ENCODE data around the gene PATZ1.

Gene PATZ1

GRCh38 chr22:31340360-31340759 is 5.8 kb downstream of the PATZ1 start:
- TF ChIP-seq TAF1 (IDR thresholded peaks at IDR 0.05; ENCODE audit: borderline replicate concordance, insufficient read depth, low read length) (no peak), SIN3A (IDR thresholded peaks at IDR 0.05; ENCODE audit: borderline replicate concordance, insufficient read depth, low read length) (no peak), POLR2AphosphoS5 (IDR thresholded peaks at IDR 0.05; ENCODE audit: low read depth, low read length) (no peak), FOXP2 (optimal IDR thresholded peaks at IDR 0.05; ENCODE audit: borderline replicate concordance, extremely low read depth, extremely low read length, insufficient read depth) (no peak)
- TF ChIP-seq, protein P1, sequence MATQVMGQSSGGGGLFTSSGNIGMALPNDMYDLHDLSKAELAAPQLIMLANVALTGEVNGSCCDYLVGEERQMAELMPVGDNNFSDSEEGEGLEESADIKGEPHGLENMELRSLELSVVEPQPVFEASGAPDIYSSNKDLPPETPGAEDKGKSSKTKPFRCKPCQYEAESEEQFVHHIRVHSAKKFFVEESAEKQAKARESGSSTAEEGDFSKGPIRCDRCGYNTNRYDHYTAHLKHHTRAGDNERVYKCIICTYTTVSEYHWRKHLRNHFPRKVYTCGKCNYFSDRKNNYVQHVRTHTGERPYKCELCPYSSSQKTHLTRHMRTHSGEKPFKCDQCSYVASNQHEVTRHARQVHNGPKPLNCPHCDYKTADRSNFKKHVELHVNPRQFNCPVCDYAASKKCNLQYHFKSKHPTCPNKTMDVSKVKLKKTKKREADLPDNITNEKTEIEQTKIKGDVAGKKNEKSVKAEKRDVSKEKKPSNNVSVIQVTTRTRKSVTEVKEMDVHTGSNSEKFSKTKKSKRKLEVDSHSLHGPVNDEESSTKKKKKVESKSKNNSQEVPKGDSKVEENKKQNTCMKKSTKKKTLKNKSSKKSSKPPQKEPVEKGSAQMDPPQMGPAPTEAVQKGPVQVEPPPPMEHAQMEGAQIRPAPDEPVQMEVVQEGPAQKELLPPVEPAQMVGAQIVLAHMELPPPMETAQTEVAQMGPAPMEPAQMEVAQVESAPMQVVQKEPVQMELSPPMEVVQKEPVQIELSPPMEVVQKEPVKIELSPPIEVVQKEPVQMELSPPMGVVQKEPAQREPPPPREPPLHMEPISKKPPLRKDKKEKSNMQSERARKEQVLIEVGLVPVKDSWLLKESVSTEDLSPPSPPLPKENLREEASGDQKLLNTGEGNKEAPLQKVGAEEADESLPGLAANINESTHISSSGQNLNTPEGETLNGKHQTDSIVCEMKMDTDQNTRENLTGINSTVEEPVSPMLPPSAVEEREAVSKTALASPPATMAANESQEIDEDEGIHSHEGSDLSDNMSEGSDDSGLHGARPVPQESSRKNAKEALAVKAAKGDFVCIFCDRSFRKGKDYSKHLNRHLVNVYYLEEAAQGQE (IDR thresholded peaks at IDR 0.05; ENCODE audit: insufficient read depth in 1 of 2, low read depth in 2 of 2, low read length in 2 of 2): no peak

GRCh38 chr22:31339148-31339832 is 6.9 kb downstream of the PATZ1 start:
- TF ChIP-seq, protein P1 (IDR thresholded peaks at IDR 0.05; ENCODE audit: insufficient read depth in 1 of 2, low read depth in 2 of 2, low read length in 2 of 2): no peak
- TF ChIP-seq SIN3A (IDR thresholded peaks at IDR 0.05; ENCODE audit: borderline replicate concordance, insufficient read depth, low read length) (no peak), FOXP2 (optimal IDR thresholded peaks at IDR 0.05; ENCODE audit: borderline replicate concordance, extremely low read depth, extremely low read length, insufficient read depth) (no peak), POLR2AphosphoS5 (IDR thresholded peaks at IDR 0.05; ENCODE audit: low read depth, low read length) (no peak), TAF1 (IDR thresholded peaks at IDR 0.05; ENCODE audit: borderline replicate concordance, insufficient read depth, low read length) (no peak)

- no peak for TF ChIP-seq SIN3A (IDR thresholded peaks at IDR 0.05; ENCODE audit: borderline replicate concordance, insufficient read depth, low read length)
- TF ChIP-seq TAF1 (IDR thresholded peaks at IDR 0.05; ENCODE audit: borderline replicate concordance, insufficient read depth, low read length): no peak
- TF ChIP-seq FOXP2 (optimal IDR thresholded peaks at IDR 0.05; ENCODE audit: borderline replicate concordance, extremely low read depth, extremely low read length, insufficient read depth): no peak
- TF ChIP-seq, protein P1 (IDR thresholded peaks at IDR 0.05; ENCODE audit: insufficient read depth in 1 of 2, low read depth in 2 of 2, low read length in 2 of 2): no peak
- no peak for TF ChIP-seq POLR2AphosphoS5 (IDR thresholded peaks at IDR 0.05; ENCODE audit: low read depth, low read length)
Measured at GRCh38 chr22:31337178-31337577, 9.0 kb downstream of the PATZ1 start.

DNA sequence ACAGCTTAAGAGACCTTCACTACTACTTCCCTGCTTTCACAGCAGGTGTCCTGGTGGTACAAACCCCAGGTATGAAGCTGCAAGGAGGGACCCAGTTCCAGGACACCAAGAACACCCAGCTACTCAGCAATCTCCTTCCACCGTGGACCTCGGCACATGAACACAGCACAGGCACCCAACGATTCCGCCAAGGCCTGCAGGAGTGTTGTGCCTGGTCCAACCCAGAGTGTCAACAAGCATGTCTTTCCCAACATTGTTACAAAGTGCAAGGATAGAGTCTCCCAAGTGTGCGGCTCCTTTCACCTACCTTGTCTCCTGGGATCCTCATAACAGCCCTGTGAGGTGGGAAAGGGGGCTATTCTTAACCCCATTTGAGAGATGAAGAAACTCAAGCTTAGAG is 11.8 kb downstream of the PATZ1 start:
- TF ChIP-seq FOXP2 (optimal IDR thresholded peaks at IDR 0.05; ENCODE audit: borderline replicate concordance, extremely low read depth, extremely low read length, insufficient read depth) (no peak), TAF1 (IDR thresholded peaks at IDR 0.05; ENCODE audit: borderline replicate concordance, insufficient read depth, low read length) (no peak), SIN3A (IDR thresholded peaks at IDR 0.05; ENCODE audit: borderline replicate concordance, insufficient read depth, low read length) (no peak), POLR2AphosphoS5 (IDR thresholded peaks at IDR 0.05; ENCODE audit: low read depth, low read length) (no peak)
- TF ChIP-seq, protein P1 (IDR thresholded peaks at IDR 0.05; ENCODE audit: insufficient read depth in 1 of 2, low read depth in 2 of 2, low read length in 2 of 2): no peak

Measured in PFSK-1 (cell line).